CD14-positive monocyte (primary cell): Measurements from ENCODE around the gene PHRF1. TPM values are rescaled to one million over a fixed set of nuclear protein-coding genes. Genes with fewer than 3 reads are reported as not detected.

ENCODE experiments used
- DNase-seq, 3 donors: peaks; one replicate each; pipeline ENCODE4 v3.0.0-alpha.2; 2011 to 2022
- H2AFZ ChIP-seq: 2 replicates; pipeline ENCODE4 v1.6.0; 2012; ENCODE audit warnings: mild to moderate bottlenecking, low read depth, low read length, inconsistent platforms; ENCODE audit not compliant: insufficient read depth, poor library complexity, severe bottlenecking
- H3K27ac ChIP-seq, 2 donors: 1 replicate in 1 of 2; 2 replicates in 1 of 2; pipeline ENCODE4 v1.5.1; 2012 to 2013; ENCODE audit warnings: low read length in 2 of 2, control low read depth in 1 of 2, inconsistent platforms in 1 of 2, low read depth in 1 of 2, mild to moderate bottlenecking in 1 of 2
- H3K27me3 ChIP-seq, 2 donors: one replicate each; pipeline versions ENCODE4 v1.6.0 to v1.6.1; 2011 to 2013; ENCODE audit warnings: low read length in 2 of 2; ENCODE audit not compliant: control insufficient read depth in 2 of 2, insufficient read depth in 2 of 2
- H3K36me3 ChIP-seq, 2 donors: replicated peaks in 1 of 2; 1 replicate in 1 of 2; 2 replicates in 1 of 2; pipeline versions ENCODE4 v1.5.1 to v1.6.1; 2012 to 2013; ENCODE audit warnings: low read length in 2 of 2, control low read depth in 1 of 2, inconsistent platforms in 1 of 2, mild to moderate bottlenecking in 1 of 2; ENCODE audit not compliant: insufficient read depth in 2 of 2, control insufficient read depth in 1 of 2
- H3K4me1 ChIP-seq, 2 donors: 1 replicate in 1 of 2; 2 replicates in 1 of 2; pipeline versions ENCODE4 v1.5.1 to v1.6.1; 2012 to 2013; ENCODE audit warnings: low read length in 2 of 2, control low read depth in 1 of 2, inconsistent platforms in 1 of 2, mild to moderate bottlenecking in 1 of 2, moderate library complexity in 1 of 2; ENCODE audit not compliant: insufficient read depth in 2 of 2, control insufficient read depth in 1 of 2
- H3K4me2 ChIP-seq: replicated peaks from 2 replicates; pipeline ENCODE3; 2012; ENCODE audit warnings: low read length, moderate library complexity, mild to moderate bottlenecking; ENCODE audit not compliant: poor library complexity, severe bottlenecking; ENCODE audit errors: extremely low read depth
- H3K4me3 ChIP-seq, 3 experiments: fragments of 200-600 bp in 1 of 3; sonication (generic) in 1 of 3; replicated peaks in 1 of 3; 1 replicate in 2 of 3; 2 replicates in 1 of 3; pipeline ENCODE4 v1.5.1; 2011 to 2013; ENCODE audit warnings: low read length in 3 of 3, mild to moderate bottlenecking in 3 of 3, control low read depth in 2 of 3, low read depth in 2 of 3, inconsistent platforms in 1 of 3, moderate library complexity in 1 of 3
- H3K79me2 ChIP-seq: 2 replicates; pipeline ENCODE4 v1.6.0; 2012; ENCODE audit warnings: mild to moderate bottlenecking, control low read depth, inconsistent platforms, low read length, moderate library complexity; ENCODE audit not compliant: insufficient read depth
- H3K9ac ChIP-seq: 2 replicates; pipeline ENCODE4 v1.6.0; 2017; ENCODE audit warnings: low read length, mild to moderate bottlenecking; ENCODE audit not compliant: insufficient read depth, poor library complexity, severe bottlenecking
- H3K9me3 ChIP-seq, 2 donors: replicated peaks in 1 of 2; 1 replicate in 1 of 2; 2 replicates in 1 of 2; pipeline versions ENCODE4 v1.5.1 to v1.6.1; 2012 to 2013; ENCODE audit warnings: low read length in 2 of 2, control low read depth in 1 of 2; ENCODE audit not compliant: control insufficient read depth in 1 of 2, insufficient read depth in 1 of 2
- H4K20me1 ChIP-seq: 2 replicates; pipeline ENCODE4 v1.6.0; 2012; ENCODE audit warnings: mild to moderate bottlenecking, low read length, control low read depth, moderate library complexity; ENCODE audit not compliant: insufficient read depth
- H3K27ac Mint-ChIP-seq, 7 donors: one replicate each; pipeline ENCODE4 v1.8.0; 2020; ENCODE audit warnings: mild to moderate bottlenecking in 7 of 7, mixed read lengths in 7 of 7, moderate library complexity in 6 of 7, inconsistent platforms in 2 of 7
- H3K27me3 Mint-ChIP-seq, 3 donors: one replicate each; pipeline ENCODE4 v1.8.0; 2021 to 2022; ENCODE audit warnings: low read depth in 3 of 3, mild to moderate bottlenecking in 3 of 3, mixed read lengths in 3 of 3, moderate library complexity in 3 of 3, inconsistent platforms in 1 of 3
- H3K36me3 Mint-ChIP-seq, 2 donors: one replicate each; pipeline ENCODE4 v1.8.0; 2020; ENCODE audit warnings: mixed read lengths in 2 of 2, inconsistent platforms in 1 of 2, mild to moderate bottlenecking in 1 of 2
- H3K4me1 Mint-ChIP-seq: one replicate; pipeline ENCODE4 v1.8.0; 2020; ENCODE audit warnings: mild to moderate bottlenecking, mixed read lengths
- H3K4me3 Mint-ChIP-seq, 2 donors: one replicate each; pipeline ENCODE4 v1.8.0; 2020; ENCODE audit warnings: mild to moderate bottlenecking in 2 of 2, mixed read lengths in 2 of 2, moderate library complexity in 1 of 2
- H3K9me3 Mint-ChIP-seq, 7 donors: one replicate each; pipeline ENCODE4 v1.8.0; 2020 to 2022; ENCODE audit warnings: mixed read lengths in 7 of 7, mild to moderate bottlenecking in 6 of 7, moderate library complexity in 6 of 7, inconsistent platforms in 2 of 7
- WGBS: methylation state at CpG from one replicate; pipeline ENCODE4 v1.1.5; 2013; ENCODE audit warnings: missing lambda C conversion rate; ENCODE audit not compliant: insufficient coverage; 5-methylcytosine and 5-hydroxymethylcytosine counted together
- intact Hi-C, 2 donors: fragments of 100-400 bp; cut with micrococcal nuclease; formaldehyde crosslinking; loops; one replicate each; pipeline versions ENCODE4 v1.15.0 to v1.15.1; 2023
- polyA plus RNA-seq, 3 donors: library from polyadenylated mRNA; depleted of rRNA in 1 of 3; unstranded in 2 of 3; stranded (reverse) in 1 of 3; fragments of 300-500 nt in 2 of 3; fragments of >200 nt in 1 of 3; fragmentation: Illumina TruSeq in 2 of 3; gene quantifications; 1 replicate in 2 of 3; 2 replicates in 1 of 3; pipeline ENCODE4 v1.2.3, GENCODE V29; 2012 to 2021
- TF ChIP-seq, protein P1 (sequence below): fragments of 200-600 bp; IDR thresholded peaks from one replicate; pipeline ENCODE4 v1.8.0; 2022; ENCODE audit warnings: antibody characterized with exemption, mild to moderate bottlenecking

PHRF1 gene
- polyA plus RNA-seq, 3 donors: 1.3 to 11.1 (median 3.3) TPM

DNA sequence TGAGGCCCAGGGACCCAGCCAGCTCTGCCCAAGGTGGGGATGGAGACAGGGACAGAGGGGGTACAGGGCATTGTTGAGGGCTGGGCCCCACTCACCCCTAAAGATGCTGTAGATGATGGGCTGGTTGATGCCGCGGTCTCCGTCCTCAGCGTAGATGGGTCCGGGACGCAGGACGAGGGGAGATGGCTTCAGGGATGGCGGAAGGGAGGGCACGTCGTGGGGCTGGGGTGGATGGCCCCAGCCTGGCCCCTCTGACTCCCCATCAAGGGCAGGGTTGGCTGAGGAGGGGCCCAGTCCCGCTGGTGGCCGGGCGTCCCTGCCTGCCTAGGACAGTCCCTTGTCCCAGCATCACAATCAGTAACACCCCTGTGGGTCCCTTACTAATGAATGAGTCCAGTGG, 43.9 kb downstream of the PHRF1 start:
- H2AFZ ChIP-seq: no peak overlapping the region
- peaks cover 29% of the 10 kb centered on the region for H3K4me1 Mint-ChIP-seq
- peaks cover 0 to 3% of the 10 kb centered on the region in 2 donors for H3K27me3 ChIP-seq
- H3K36me3 ChIP-seq: peaks cover 0 to 2% of the 10 kb centered on the region in 2 donors
- H3K27me3 Mint-ChIP-seq: peaks cover 0 to 5% (median 4%) of the 10 kb centered on the region in 3 donors
- TF ChIP-seq, protein P1, sequence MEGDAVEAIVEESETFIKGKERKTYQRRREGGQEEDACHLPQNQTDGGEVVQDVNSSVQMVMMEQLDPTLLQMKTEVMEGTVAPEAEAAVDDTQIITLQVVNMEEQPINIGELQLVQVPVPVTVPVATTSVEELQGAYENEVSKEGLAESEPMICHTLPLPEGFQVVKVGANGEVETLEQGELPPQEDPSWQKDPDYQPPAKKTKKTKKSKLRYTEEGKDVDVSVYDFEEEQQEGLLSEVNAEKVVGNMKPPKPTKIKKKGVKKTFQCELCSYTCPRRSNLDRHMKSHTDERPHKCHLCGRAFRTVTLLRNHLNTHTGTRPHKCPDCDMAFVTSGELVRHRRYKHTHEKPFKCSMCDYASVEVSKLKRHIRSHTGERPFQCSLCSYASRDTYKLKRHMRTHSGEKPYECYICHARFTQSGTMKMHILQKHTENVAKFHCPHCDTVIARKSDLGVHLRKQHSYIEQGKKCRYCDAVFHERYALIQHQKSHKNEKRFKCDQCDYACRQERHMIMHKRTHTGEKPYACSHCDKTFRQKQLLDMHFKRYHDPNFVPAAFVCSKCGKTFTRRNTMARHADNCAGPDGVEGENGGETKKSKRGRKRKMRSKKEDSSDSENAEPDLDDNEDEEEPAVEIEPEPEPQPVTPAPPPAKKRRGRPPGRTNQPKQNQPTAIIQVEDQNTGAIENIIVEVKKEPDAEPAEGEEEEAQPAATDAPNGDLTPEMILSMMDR: no peak
- peak overlapping the region in 1 of 2 donors; percentile 15 for H3K27ac ChIP-seq
- H3K4me3 ChIP-seq: no peak overlapping the region
- H3K9me3 Mint-ChIP-seq: no peaks in the 10 kb centered on the region
- intact Hi-C loops: no loop called here
- peaks cover under 1% of the 10 kb centered on the region for H4K20me1 ChIP-seq
- no peak overlapping the region for H3K9ac ChIP-seq
- DNase-seq: no peak
- H3K4me1 ChIP-seq: peaks cover 27 to 34% of the 10 kb centered on the region in 2 donors
- H3K9me3 ChIP-seq: no peaks in the 10 kb centered on the region
- H3K4me2 ChIP-seq: peak overlapping the region; percentile 27
- peak overlapping the region in 2 of 7 donors; percentile 14 to 42 for H3K27ac Mint-ChIP-seq
- 94% methylated on average over 10 of the region's 13 CpGs for WGBS
- no peak overlapping the region for H3K4me3 Mint-ChIP-seq
- peaks cover 3% of the 10 kb centered on the region for H3K79me2 ChIP-seq
- H3K36me3 Mint-ChIP-seq: peaks cover 0 to 23% of the 10 kb centered on the region in 2 donors

- H3K27ac ChIP-seq: no peak overlapping the region
- H3K36me3 ChIP-seq: peaks cover 0 to 2% of the 10 kb centered on the region in 2 donors
- Mint-ChIP-seq H3K27ac (no peak overlapping the region), H3K27me3 (peaks cover 8 to 15% (median 14%) of the 10 kb centered on the region in 3 donors), H3K4me1 (peaks cover 27% of the 10 kb centered on the region), H3K4me3 (no peak overlapping the region), H3K9me3 (peaks cover 0 to under 1% (median 0%) of the 10 kb centered on the region in 7 donors), H3K36me3 (peaks cover 0 to 23% of the 10 kb centered on the region in 2 donors)
- WGBS: 80% methylated on average over 39 of the region's 45 CpGs
- intact Hi-C loops: no loop called here
- H3K4me1 ChIP-seq: peaks cover 25 to 30% of the 10 kb centered on the region in 2 donors
- peak overlapping the region; percentile 27 for H3K4me2 ChIP-seq
- H3K4me3 ChIP-seq: no peak overlapping the region
- no peaks in the 10 kb centered on the region for H3K9me3 ChIP-seq
- H3K79me2 ChIP-seq: no peaks in the 10 kb centered on the region
- peaks cover 0 to 12% of the 10 kb centered on the region in 2 donors for H3K27me3 ChIP-seq
- peaks cover 3% of the 10 kb centered on the region for H4K20me1 ChIP-seq
- TF ChIP-seq, protein P1: no peak
- no peak overlapping the region for H3K9ac ChIP-seq
- no peak for DNase-seq
- no peak overlapping the region for H2AFZ ChIP-seq
Observed at GRCh38 chr11:620935-621814, 44.9 kb downstream of the PHRF1 start.
